EL (cell line): ENCODE results near the gene ATP5F1B.
A peak's percentile ranks its signal among the peaks of the same experiment; 100 is the strongest.

ENCODE experiments used
- DNase-seq: peaks from one replicate; pipeline ENCODE4 v3.0.0-alpha.2; 2016

Gene ATP5F1B

GRCh38 chr12:56616244-56616643 is 29.5 kb downstream of the ATP5F1B start:
- DNase-seq = no peak

- DNase-seq = no peak
Observed at GRCh38 chr12:56614627-56615026, 31.2 kb downstream of the ATP5F1B start.

- DNase-seq = no peak
Observed at GRCh38 chr12:56604355-56604754, 41.4 kb downstream of the ATP5F1B start.

- no peak for DNase-seq
Observed at GRCh38 chr12:56602239-56602638, 43.5 kb downstream of the ATP5F1B start.

GRCh38 chr12:56601503-56601902 is 44.3 kb downstream of the ATP5F1B start:
- no peak for DNase-seq

- no peak for DNase-seq
Observed at GRCh38 chr12:56600753-56601152, 45.0 kb downstream of the ATP5F1B start.

- no peak for DNase-seq
Observed at GRCh38 chr12:56599797-56600196, 46.0 kb downstream of the ATP5F1B start.

- no peak for DNase-seq
Observed at GRCh38 chr12:56599041-56599440, 46.7 kb downstream of the ATP5F1B start.

- DNase-seq = no peak
Observed at GRCh38 chr12:56596815-56597214, 49.0 kb downstream of the ATP5F1B start.

GRCh38 chr12:56593909-56594621 is 51.7 kb downstream of the ATP5F1B start:
- DNase-seq = peak; percentile 78

- DNase-seq = peak; percentile 48
Observed at GRCh38 chr12:56591961-56592360, 53.8 kb downstream of the ATP5F1B start.

- DNase-seq = no peak
Observed at GRCh38 chr12:56591126-56591525, 54.7 kb downstream of the ATP5F1B start.

- DNase-seq = peak; percentile 23
Observed at GRCh38 chr12:56590237-56590830, 55.5 kb downstream of the ATP5F1B start.

GRCh38 chr12:56589783-56590182 is 56.0 kb downstream of the ATP5F1B start:
- DNase-seq = no peak
